Measurements from ENCODE around the gene PTHLH.

DNA sequence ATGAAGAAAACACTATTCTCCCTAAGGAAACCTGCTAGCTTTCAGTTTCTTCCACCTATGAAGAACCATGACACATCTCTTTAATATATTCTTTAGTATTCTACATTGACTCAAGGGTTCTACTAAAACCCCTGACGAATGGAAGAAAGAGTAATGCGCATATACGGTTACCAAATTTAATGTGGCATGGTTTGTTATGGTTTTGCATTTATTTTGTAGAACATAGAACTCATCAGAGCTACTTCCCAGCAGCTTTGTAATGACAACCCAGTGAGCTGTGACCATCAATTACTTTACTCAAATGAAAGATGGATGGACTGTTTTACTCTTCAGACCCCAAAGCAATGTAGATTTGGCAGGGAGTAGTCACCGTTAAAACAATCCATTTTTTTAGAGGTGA, 19.2 kb downstream of the PTHLH start:
- TF ChIP-seq, protein P1, sequence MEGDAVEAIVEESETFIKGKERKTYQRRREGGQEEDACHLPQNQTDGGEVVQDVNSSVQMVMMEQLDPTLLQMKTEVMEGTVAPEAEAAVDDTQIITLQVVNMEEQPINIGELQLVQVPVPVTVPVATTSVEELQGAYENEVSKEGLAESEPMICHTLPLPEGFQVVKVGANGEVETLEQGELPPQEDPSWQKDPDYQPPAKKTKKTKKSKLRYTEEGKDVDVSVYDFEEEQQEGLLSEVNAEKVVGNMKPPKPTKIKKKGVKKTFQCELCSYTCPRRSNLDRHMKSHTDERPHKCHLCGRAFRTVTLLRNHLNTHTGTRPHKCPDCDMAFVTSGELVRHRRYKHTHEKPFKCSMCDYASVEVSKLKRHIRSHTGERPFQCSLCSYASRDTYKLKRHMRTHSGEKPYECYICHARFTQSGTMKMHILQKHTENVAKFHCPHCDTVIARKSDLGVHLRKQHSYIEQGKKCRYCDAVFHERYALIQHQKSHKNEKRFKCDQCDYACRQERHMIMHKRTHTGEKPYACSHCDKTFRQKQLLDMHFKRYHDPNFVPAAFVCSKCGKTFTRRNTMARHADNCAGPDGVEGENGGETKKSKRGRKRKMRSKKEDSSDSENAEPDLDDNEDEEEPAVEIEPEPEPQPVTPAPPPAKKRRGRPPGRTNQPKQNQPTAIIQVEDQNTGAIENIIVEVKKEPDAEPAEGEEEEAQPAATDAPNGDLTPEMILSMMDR (IDR thresholded peaks at IDR 0.05): no peak
- TF ChIP-seq POLR2A (IDR thresholded peaks at IDR 0.05) (no peak), POLR2AphosphoS5 (IDR thresholded peaks at IDR 0.05) (no peak)
